Ovary (tissue), 3 donors: ENCODE measurements around the gene REL.

Source experiments
- CTCF ChIP-seq, 3 donors: fragments of 450-650 bp in 2 of 3; fragments of 200-600 bp in 1 of 3; IDR thresholded peaks; one replicate each; pipeline versions ENCODE4 v1.5.1 to v1.8.0; 2016 to 2022; ENCODE audit warnings: antibody characterized with exemption in 3 of 3, mild to moderate bottlenecking in 1 of 3
- POLR2A ChIP-seq: fragments of 450-650 bp; IDR thresholded peaks from one replicate; pipeline ENCODE4 v1.6.1; 2017; ENCODE audit warnings: antibody characterized with exemption, mild to moderate bottlenecking, moderate library complexity
- donor health status: DM: no; HTN: no; CAD: no.

DNA sequence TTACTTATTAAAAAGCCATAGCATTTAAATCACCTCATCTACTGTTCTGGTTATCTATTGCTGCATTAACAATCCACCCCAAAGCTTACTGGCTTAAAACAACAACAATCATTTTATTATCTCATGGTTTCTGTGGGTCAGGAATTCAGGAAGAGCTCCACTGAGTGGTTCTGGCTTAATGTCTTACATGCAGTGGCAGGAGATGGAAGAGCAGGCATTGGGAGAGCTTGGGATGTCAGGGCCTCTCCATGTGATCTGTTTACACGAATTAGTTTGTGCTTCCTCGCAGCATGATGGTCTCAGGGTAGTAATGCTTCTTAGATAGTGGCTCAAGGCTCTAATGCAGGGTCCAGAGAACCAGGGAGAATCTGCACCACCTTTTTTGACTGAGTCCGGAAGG is 14.4 kb upstream of the REL start:
- TF ChIP-seq POLR2A: no peak
- TF ChIP-seq CTCF (IDR thresholded peaks at IDR 0.05): no peak
